IPS-NIHi7 (cell line): ENCODE data around the gene KCNN4.
"Not testable (repeated sequence)": the region's sequence is repeated elsewhere in the genome, so short reads cannot be mapped to it uniquely, and the experiment has no call there.

Experiments used
- DNase-seq: peaks from one replicate; pipeline ENCODE4 v3.0.0; 2012; ENCODE audit warnings: mixed read lengths; ENCODE audit errors: extremely low spot score

Gene KCNN4

DNA sequence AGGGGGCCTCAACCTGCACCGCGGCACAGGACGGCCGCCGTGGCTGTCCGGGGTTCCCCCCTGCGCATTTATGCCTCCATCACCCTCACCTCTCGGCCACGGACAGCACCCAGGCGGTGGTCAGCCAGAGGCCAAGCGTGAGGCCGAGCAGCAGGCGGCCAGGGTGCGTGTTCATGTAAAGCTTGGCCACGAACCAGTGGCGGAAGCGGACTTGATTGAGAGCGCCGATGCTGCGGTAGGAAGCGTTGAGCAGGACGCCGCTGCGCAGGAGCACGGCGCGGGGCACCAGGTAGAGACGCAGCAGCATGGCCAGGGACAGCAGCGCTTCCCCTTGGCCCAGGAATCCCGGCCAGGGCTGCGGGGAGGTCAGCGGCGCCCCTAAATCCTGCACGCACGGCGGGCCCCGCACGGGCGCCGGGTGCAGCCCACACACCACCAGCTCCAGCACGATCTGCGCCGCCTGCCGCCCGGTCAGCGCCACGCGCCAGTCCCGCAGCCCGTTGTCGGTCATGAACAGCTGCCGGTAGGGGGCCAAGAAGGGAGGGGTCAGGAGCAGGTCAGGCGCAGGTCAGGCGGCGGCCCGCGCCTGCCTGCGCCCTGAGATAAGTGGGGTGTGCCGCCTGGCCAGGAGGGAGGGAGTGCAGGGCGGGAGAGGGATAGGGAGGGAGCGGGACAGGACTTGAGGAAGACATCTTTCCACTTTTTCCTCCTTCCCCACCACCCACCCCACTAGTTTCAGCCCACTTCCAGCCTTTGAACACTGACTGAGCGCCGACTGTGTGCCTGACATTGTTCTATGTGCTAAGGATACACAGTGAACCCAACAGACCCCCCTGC is 6.5 kb downstream of the KCNN4 start:
- peak; percentile 85 for DNase-seq

DNA sequence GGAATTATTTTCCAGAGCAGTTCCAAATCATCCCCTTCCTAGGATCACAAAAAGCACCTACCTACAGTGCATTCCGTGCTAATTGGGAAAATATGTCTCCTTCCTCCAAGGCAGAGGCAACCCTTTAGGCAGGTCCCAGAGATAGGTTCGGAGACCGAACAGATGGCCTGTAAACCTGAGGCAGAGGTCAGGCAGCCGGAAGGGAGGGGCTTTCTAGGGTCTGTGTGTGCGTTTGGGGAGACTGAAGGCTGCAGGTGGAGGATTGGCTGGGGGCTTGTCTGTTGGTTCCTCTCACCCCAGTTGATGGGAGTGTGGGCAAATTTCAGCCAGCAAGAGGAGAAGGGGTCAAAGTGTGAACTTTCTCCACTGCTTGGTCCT is 7.1 kb downstream of the KCNN4 start:
- peak; percentile 43 for DNase-seq

DNA sequence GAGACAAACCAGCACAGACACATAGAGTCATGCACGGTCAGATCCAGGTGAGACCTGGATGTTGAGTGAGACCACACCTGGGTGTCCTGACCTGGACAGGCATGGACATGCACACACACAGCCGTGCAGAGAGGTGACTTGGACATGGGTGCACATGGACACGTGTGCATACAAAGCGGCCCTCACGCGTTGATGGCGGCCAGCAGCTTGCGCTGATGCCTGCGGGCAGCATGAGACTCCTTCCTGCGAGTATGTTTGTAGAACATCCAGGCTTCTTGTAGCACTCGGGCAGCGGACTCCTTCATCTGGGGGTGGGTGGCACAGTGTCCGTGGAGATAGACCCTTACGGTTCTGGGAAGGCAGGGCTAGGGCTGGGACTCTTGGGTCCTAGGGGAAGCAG is 11.5 kb downstream of the KCNN4 start:
- DNase-seq, result no peak

DNA sequence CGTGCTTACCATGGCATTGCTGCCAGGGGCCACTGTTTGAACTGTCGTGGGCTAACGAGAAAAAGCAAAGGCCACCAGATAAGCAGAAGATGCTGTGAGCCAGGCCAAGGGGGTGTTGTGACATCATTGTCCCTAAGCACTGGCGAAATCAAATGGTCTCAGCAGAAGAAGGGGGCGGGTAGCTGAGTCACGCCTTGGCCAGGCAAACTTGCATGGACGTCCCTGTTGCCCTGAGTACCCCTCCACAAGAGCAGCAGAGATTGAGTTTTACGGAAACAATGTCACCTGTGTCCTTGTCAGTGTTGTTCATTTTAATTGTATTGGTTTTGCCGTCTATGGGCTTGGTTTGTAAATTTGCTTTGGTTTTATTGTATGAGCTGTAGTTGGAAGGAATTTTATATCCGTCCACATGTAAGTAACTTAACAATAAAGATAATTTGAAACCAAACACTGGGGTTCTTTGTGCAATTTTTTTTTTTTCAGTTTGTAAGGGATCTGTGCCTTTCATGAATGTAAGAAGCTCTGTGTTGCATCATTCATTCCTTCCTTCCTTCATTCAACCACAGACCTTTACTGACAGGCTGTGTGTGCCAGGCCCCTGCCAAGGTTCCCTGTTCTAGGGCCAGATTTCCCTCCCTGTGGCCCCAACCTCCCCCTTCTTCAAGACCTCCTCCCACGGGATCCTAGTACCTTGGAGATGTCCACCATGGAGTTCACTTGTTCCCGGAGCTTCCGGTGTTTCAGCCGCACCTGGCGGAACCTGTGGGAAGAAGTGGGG is 12.3 kb downstream of the KCNN4 start:
- no peak for DNase-seq

DNA sequence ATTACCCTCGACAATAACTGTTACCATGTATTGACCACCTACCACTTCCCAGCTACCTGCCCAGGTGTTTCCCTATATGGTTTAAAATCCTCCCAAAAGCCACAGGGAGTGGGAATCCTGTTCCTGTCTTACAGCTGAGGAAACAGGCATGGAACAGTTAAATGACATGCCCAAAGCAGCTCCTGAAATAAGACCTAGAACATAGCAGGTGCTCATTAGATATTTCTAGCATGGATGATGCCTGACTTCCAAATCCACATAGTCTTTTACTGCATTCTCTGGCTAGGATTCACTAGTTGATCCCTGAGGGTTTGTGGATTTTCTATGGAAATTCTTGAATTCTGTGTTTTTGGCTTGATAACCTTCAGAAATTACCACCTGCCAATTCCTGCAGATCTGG is 13.0 kb downstream of the KCNN4 start:
- DNase-seq, result no peak

DNA sequence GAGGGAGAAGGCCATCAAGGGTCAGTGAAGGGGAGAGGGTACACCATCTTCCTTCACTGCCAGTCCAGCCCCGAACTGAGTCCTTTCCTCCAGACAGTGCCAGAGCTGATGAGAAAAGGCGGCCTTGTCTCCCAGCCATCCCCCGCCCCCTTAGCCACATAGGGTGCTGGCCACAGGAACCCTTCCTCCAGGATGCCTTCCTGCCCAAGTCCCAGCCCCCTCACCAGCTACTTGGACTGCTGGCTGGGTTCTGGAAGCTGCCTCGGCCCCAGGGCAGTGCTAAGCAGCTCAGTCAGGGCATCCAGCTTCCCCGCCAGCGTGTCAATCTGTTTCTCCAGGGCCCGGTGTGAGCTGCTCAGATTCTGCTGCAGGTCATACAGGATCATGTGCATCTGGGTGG is 13.5 kb downstream of the KCNN4 start:
- no peak for DNase-seq

DNA sequence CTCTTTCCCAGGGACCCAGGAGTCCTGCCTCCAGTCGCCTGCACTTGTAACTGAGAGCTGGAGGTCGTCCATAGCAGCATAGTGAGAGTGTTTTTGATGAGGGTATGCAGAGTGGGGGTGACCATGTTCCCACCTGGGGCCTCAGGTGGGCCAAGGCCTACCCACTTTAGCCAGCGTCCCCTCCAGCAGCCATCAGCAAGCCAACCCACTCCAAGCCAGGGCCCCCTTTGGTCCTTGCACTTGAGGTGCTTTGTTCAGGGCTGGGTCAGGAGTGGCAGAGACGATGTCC is 14.1 kb downstream of the KCNN4 start:
- DNase-seq, result no peak

DNA sequence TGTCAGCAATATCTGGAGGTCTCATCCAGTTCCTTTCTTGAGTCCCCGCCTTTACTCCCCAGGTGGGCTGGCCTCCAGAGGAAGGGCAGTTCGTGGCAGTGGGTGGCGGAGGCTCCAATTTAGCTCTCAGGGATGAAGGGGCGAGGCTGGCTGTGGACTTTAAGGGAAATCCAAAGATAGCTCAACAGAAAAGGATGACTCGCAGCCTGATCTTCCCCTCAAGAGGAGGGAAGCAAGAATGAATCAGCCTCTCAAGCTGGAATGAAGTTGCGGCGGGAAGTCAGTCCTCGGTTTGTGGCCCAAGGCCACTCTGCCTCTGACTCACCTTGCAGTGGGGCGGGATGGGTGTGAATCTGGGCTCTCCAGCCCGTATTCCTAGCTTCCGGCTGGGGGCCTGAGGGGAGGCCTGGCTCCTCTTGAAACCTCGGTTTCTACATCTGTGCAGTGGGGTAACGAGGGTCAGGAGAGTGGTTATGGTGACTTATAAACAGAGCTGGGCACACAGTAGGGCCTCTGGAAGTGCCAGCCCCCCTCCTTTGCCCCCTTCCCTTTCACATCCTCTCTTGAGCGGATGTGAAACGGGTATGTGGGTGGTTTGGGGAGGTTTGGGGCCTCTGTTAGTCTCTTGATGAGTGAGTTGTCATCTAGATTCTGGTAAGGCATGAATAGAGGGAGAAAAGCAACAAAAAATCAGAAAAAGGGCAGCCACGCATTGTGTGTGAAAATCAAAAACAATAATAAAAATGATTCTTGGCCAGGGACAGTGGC is 15.5 kb downstream of the KCNN4 start:
- peak; percentile 45 for DNase-seq

DNA sequence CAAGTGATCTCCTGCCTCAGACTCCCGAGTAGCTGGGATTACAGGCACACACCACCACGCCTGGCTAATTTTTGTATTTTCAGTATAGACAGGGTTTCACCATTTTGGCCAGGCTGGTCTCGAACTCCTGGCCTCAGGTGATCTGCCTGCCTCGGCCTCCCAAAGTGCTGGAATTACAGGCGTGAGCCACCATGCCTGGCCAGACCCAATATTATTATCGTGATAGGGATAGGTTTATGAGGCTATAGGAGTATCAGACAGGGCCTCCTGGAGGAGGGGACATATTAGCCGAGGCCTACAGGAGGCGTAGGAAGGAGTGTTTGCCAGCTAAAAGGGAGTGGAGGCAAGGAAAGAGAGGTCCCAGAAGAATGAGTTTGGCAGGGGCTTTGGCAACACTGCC is 16.1 kb downstream of the KCNN4 start:
- not testable (repeated sequence) for DNase-seq

DNA sequence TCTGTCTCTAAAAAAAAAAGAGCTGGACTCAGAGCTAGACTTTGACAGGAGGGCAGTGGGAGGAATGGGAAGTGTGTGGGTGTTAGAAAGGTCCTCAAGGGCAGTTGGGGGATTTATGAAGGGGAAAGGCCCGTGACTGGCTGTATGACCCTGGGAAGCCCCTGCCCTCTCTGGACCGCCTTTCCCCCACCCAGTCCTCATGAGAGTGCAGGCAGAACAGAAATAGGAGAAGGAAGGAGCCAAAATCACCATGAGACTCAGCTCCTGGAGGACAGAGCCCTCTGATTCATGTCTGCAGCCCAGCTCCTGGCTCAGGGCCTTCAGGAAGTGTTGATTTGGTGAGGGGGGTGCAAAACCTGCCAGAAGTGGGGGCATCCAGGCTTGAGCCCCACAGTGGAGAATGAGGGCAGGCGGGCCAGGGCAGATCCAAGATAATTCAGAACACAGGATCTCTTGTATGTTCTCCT is 17.3 kb downstream of the KCNN4 start:
- DNase-seq, result no peak

DNA sequence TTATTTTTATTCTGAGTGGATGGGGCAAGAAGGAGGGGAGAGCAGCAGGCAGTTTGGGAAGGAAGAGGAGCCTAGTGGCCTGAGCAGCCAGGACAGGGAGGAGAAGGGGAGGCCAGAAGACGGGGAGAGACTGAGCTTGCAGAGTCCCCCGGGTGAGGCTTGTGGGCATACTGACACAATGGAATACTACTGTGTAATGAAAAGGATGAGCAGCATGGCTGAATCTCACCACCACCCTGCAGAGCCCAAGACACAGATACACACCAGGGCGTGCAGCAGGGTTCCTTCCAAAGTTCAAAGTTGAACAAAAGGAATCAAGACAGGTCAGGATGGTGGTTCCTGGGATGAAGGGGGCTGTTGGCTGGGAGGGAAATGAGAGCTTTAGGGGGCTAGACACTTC is 18.0 kb downstream of the KCNN4 start:
- DNase-seq, result no peak

DNA sequence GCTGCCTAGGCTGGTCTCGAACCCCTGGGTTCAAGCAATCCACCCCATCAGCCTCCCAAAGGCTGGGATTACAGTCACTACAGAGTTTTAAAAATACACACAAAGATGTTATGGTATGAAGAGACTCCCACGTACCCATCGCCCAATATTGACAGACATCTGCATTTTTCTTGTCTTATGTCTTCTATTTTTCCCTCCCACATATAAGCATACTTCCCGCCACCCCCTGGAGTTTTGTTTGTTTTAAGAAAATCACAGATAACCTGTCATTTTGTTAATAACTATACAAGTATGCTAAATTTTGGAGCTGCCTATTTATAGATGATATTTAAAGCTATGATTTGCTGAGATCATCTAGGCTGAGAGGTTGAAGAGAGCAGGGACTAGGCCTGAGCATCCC is 19.8 kb downstream of the KCNN4 start:
- DNase-seq, result no peak

DNA sequence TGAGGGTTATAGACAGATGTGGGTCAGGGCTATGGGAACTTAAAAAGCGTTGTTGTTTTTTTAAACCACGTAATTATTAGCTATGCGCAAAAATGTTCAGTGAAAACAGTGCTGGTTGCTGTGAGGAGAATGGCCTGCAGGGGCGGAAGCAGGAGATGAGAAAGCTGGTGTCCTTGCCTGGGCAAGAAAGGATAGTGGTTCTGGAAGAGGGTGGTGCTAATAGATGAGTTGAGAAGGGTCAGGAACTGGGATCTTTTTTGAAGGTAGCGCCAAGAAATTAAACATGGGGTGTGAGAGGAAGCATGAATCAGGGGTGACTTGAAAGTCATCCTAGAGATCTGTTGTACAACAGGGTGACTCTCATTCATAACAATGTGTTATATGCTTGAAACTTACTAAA is 21.3 kb downstream of the KCNN4 start:
- DNase-seq, result no peak

DNA sequence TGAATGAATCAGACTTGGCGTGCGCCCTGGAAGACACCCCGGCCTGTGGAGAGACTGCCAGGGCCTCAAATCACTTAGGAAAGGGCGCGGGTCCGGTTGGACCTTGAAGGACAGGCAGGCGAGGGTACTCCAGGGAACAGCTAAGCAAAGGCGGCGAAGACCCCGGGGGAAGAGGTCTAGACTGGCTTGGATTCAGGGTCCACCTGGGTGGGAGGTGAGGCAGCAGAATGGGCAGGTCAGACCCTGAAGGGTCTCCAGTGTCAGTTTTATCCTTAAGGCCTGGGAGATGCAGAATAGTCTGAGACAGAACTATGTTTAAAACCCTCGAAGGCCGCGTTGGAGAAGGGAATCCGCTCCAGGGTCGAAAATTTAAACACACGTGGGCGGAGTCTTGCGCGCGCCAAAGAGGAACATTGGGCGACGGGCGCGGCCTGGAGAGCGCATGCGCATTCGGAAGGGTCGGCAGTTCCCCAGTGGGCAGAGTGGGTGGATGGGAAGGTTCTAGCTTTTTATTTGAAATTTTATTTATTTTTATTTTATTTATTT is 25.4 kb downstream of the KCNN4 start:
- DNase-seq, result peak; percentile 67

DNA sequence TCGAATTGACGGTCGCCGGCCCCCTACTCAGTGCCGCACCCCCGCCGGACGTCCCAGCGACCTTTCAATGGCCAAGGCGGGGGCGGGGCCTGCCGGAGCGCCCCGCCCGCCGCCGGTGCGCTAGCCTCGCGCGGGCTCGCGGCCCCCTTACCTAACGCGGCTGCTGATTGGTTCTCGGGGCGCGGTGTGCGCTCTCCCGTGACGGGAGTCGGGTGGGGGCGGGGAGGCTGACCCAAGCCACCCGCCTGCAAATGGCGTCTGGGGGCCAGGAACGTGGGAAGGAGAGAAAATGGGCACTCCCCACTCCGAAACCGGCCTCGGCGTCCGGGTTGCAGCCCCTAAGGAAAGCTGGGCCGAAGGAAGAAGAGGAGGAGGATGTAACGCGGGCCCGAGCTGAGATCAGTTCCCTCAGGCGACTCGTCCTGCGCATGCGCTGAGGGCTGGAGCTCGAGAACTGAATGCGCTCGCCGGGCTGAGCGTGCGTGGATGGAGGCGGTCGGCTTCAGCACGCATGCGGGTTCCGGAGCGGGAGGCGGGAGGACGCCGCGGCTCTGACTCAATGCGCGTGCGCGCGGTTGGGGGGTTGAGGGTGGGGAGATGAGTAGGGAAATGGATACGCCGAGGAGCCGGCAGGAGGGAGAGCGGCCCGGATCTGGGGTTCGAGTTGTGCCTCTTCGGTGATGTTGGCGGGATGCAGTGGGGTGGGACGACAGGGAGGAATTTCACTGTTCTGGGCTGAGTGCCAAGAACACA is 26.1 kb downstream of the KCNN4 start, which contains the start of gene SMG9:
Gene SMG9 (minus strand): TSS at position 460 of the 753 bp plus-strand sequence. CDS start 4,221 bp downstream, outside the sequence.
- peak; percentile 96 for DNase-seq

DNA sequence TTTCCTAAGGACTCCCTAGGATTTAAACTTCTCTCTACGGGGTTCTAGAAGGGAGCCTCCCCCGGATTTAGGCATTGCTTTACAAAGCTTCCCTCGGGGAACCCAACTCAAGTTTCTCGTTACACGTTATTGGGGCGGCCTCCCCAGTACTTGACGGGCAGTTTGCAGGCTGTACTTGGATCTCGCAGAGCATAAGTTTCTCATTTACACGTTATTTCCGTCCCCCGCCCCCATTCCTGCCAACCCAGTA is 26.6 kb downstream of the KCNN4 start:
- no peak for DNase-seq

DNA sequence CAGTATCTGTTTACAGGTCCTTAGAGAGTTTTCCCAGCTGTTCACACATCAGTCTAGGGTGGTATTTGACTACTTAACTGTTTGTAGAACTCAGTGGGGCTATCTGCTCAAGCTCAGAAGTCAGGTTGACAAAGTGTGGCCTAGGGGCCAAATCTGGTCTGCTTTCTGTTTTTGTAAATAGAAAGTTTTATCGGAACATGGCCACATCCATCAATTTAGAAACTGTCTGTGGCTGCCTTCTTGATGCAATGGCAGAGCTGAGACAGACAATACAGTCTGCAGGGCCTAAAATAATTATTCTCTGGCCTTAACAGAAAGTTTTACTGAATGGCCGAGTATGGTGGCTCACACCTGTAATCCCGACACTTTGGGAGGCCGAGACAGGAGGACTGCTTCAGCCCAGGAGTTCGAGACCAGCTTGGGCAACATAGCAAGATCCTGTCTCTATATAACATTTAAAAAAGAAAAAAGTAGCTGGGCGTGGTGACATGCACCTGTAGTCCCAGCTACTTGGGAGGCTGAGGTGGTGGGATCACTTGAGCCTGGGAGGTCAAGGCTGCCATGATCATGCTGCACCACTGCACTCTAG is 28.4 kb downstream of the KCNN4 start:
- DNase-seq, result no peak

DNA sequence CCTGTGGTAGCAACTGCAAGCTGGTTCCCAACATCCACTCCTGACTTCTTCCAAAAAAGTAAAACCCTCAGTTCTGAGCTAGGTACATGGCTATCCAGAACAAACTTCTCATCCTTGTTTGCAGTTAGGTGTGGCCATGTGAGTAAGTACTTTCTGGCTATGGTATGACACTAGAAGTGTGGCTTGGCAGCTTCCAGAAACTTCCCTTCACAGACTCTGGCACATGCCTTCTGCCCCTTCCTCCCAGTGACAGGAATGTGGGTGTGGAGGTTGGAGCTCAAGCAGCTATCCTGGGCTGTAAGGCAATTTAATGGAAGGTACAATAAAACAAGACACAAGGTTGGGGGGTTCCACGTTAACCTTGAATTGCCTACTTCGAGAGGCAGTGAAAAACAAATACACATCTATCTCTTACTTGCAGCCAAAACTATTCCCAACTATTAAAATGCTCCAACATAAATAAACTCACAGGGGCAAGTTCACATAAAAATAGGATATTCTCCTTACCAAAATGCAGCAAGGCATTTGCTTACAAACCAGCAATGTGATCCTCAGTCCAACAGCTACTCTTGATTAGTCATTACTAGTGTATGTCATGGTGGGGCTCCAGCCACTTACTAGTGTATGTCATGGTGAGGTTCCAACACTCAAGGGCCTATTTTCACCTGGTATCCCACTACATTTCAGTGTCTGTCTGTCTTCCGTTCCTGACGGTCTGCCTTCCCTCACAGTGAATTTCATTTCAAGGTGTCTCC is 29.1 kb downstream of the KCNN4 start:
- DNase-seq, result no peak

DNA sequence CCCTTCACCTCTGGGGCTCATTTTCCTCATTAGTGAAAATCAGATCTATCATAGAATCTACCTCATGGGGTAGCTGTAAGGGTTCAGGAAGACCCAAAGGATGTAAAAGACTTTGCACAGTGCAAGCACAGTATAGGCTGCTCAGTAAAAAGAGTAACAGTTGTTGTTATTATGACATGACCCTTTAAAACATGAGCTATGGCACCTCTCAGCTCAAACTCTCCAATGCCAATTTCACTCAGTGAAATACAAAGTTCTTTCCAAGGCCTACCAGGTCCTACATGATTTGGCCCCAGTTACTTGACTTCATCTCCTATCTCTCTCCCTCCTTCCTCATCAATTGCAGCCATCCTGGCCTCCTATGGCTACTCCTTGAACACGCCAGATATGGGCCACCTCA is 30.9 kb downstream of the KCNN4 start:
- no peak for DNase-seq

DNA sequence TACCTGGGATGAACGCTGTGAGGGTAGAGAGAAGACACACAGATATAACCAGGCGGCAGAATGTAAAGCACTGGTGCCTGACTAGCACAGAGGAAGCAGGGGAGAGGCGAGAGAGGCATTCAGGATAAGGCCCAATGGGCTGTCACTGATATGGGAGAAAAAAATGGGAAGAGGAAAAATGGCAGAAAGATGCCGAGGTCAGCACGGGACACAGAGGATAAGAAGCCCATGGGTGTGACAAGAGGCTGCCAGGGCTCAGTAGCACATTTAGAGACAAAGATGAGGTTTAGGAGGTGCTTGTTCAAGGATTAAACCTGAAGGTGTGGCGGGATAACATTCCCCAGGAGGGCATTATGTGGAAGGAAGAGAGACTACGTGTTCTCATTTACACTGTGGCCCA is 31.6 kb downstream of the KCNN4 start:
- no peak for DNase-seq

DNA sequence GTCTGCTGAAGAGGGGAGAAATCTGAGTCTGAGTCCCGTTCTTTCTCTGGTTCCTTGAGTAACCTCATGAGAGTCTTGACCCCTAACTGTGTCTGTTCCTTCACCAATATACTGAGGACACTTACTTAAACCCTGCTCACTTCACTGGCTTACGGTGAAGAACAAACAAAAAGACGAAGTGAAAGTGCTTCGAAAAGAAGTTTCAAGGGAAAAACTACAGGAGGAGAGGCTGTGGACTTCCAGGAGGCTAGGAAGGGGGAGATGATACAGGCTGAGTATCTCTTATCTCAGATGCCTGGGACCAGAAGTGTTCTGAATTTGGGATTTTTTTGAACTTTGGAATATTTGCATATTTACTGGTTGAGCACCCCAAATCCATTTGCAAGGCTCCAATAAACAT is 32.1 kb downstream of the KCNN4 start:
- DNase-seq, result no peak
